Neural progenitor cell (in vitro differentiated cells): ENCODE measurements around the gene C1GALT1.

Experiments used
- CTCF ChIP-seq: fragments of 200-600 bp; sonication (generic); IDR thresholded peaks from 2 replicates; pipeline ENCODE4 v1.5.1; 2017; ENCODE audit warnings: antibody characterized with exemption, mild to moderate bottlenecking
- EZH2phosphoT487 ChIP-seq: fragments of 200-600 bp; sonication (generic); IDR thresholded peaks from 2 replicates; pipeline ENCODE4 v1.6.1; 2017; ENCODE audit warnings: antibody characterized with exemption

GRCh38 chr7:7203813-7204575 lies 21.6 kb downstream of the C1GALT1 start:
- TF ChIP-seq CTCF (no peak), EZH2phosphoT487 (no peak)
